GM12878 (cell line): ENCODE data around the gene ASS1. TPM values are rescaled to one million over a fixed set of nuclear protein-coding genes. Genes with fewer than 3 reads are reported as not detected.

Experiments used
- ATAC-seq: fragments of 200-7000 bp; cut with Tn5 transposase; 3 replicates; pipeline ENCODE4 v1.9.1; 2020; ENCODE audit warnings: mild to moderate bottlenecking, moderate library complexity
- BruUV-seq: library from RNA; stranded (reverse); fragments of 400-500 nt; replicated peaks from 2 replicates; lab custom pipeline; 2021; lab: Mats Ljungman, UMichigan
- CTCF ChIA-PET: fragments of 300-600 bp; sonication (Branson Sonifier 250); formaldehyde crosslinking; extraction: SDS; loops from one replicate; lab custom pipeline; 2021; ENCODE audit warnings: inconsistent platforms; lab: Yijun Ruan, JAX
- POLR2A ChIA-PET: fragments of 350-600 bp; formaldehyde crosslinking; extraction: SDS; loops from one replicate; lab custom pipeline; 2021; ENCODE audit warnings: inconsistent platforms; lab: Charles Lee
- RAD21 ChIA-PET: fragments of 300-600 bp; sonication (Branson Sonifier 250); formaldehyde crosslinking; loops from one replicate; lab custom pipeline; 2023; ENCODE audit warnings: antibody characterized with exemption; ENCODE audit not compliant: unreplicated experiment; lab: Charles Lee
- SMC1A ChIA-PET: fragments of 300-600 bp; sonication (Branson Sonifier 250); formaldehyde crosslinking; loops from one replicate; lab custom pipeline; 2023; ENCODE audit not compliant: unreplicated experiment, uncharacterized antibody; lab: Charles Lee
- DNase-seq: peaks from one replicate; pipeline ENCODE4 v3.0.0-alpha.2; 2011; ENCODE audit warnings: low read depth, low spot score
- FAIRE-seq: peaks from 3 replicates; lab custom pipeline; 2011; peaks lifted over from hg19 to GRCh38; lab: Jason Lieb, UNC
- H2AFZ ChIP-seq: 2 replicates; pipeline ENCODE4 v1.6.0; 2011; ENCODE audit warnings: low read depth, low read length, control low read depth; ENCODE audit not compliant: control insufficient read depth
- H3K27ac ChIP-seq: 2 replicates; pipeline ENCODE4 v1.5.1; 2011; ENCODE audit warnings: control low read depth; ENCODE audit not compliant: control insufficient read depth, insufficient read depth
- H3K27me3 ChIP-seq, 2 experiments: replicated peaks in 1 of 2; 2 replicates each; pipeline versions ENCODE4 v1.6.0 to v1.6.1; 2011; ENCODE audit warnings: low read length in 1 of 2; ENCODE audit not compliant: control insufficient read depth in 2 of 2, insufficient read depth in 2 of 2
- H3K36me3 ChIP-seq, 2 experiments: 2 replicates each; pipeline ENCODE4 v1.5.1; 2011; ENCODE audit warnings: low read length in 1 of 2; ENCODE audit not compliant: control insufficient read depth in 2 of 2, insufficient read depth in 2 of 2
- H3K4me1 ChIP-seq: 2 replicates; pipeline ENCODE4 v1.6.1; 2011; ENCODE audit warnings: mild to moderate bottlenecking, low read length, moderate library complexity, mixed read lengths; ENCODE audit not compliant: control insufficient read depth, insufficient read depth
- H3K4me2 ChIP-seq: 2 replicates; pipeline ENCODE4 v1.6.0; 2011; ENCODE audit warnings: control low read depth; ENCODE audit not compliant: control insufficient read depth, insufficient read depth
- H3K4me3 ChIP-seq: fragments of 200-600 bp; sonication (generic); 2 replicates; pipeline ENCODE4 v1.5.1; 2016
- H3K79me2 ChIP-seq: 2 replicates; pipeline ENCODE4 v1.6.0; 2011; ENCODE audit warnings: low read length; ENCODE audit not compliant: control insufficient read depth, insufficient read depth
- H3K9ac ChIP-seq: 2 replicates; pipeline ENCODE4 v1.8.0; 2011; ENCODE audit warnings: low read length, control low read depth, mixed read lengths; ENCODE audit not compliant: control insufficient read depth, insufficient read depth
- H3K9me3 ChIP-seq: replicated peaks from 3 replicates; pipeline ENCODE4 v1.5.1; 2011; ENCODE audit warnings: mild to moderate bottlenecking, low read length; ENCODE audit not compliant: control insufficient read depth, insufficient read depth
- H4K20me1 ChIP-seq: 2 replicates; pipeline ENCODE4 v1.6.0; 2011; ENCODE audit not compliant: control insufficient read depth, insufficient read depth
- BCLAF1 ChIP-seq: fragments of 450-650 bp; IDR thresholded peaks from 2 replicates; pipeline ENCODE4 v1.6.1; 2017; ENCODE audit warnings: antibody characterized with exemption, mild to moderate bottlenecking, moderate library complexity
- BMI1 ChIP-seq: fragments of 450-650 bp; IDR thresholded peaks from 2 replicates; pipeline ENCODE4 v1.6.1; 2016; ENCODE audit warnings: mild to moderate bottlenecking, moderate library complexity, borderline replicate concordance
- EZH2 ChIP-seq: IDR thresholded peaks from 2 replicates; pipeline ENCODE4 v1.6.1; 2012; ENCODE audit warnings: low read depth, mild to moderate bottlenecking, control low read depth, inconsistent platforms, low read length, borderline replicate concordance; ENCODE audit not compliant: control insufficient read depth
- GABPA ChIP-seq: IDR thresholded peaks from 2 replicates; pipeline ENCODE4 v1.6.1; 2014; ENCODE audit warnings: antibody characterized with exemption, low read depth, mild to moderate bottlenecking, inconsistent platforms
- IKZF1 ChIP-seq: fragments of 450-650 bp; conservative IDR thresholded peaks from 2 replicates; pipeline ENCODE4 v1.6.1; 2017; ENCODE audit warnings: antibody characterized with exemption, mild to moderate bottlenecking
- KDM1A ChIP-seq: fragments of 200-600 bp; sonication (generic); IDR thresholded peaks from 2 replicates; pipeline ENCODE4 v1.6.1; 2016; ENCODE audit warnings: borderline replicate concordance
- MEF2A ChIP-seq: IDR thresholded peaks from 2 replicates; pipeline ENCODE4 v1.6.1; 2011; ENCODE audit warnings: low read depth, mild to moderate bottlenecking, low read length, moderate library complexity; ENCODE audit not compliant: insufficient read depth
- NRF1 ChIP-seq: conservative IDR thresholded peaks from 2 replicates; pipeline ENCODE4 v1.6.1; 2011; ENCODE audit warnings: mild to moderate bottlenecking, low read depth, low read length, improper control_type of control experiment
- POLR2A ChIP-seq: IDR thresholded peaks from 2 replicates; pipeline ENCODE4 v1.6.1; 2011; ENCODE audit warnings: low read depth, mild to moderate bottlenecking, low read length
- RB1 ChIP-seq: fragments of 450-650 bp; formaldehyde crosslinking; IDR thresholded peaks from 2 replicates; pipeline ENCODE4 v1.6.1; 2017; ENCODE audit warnings: mild to moderate bottlenecking, borderline replicate concordance
- SREBF2 ChIP-seq: IDR thresholded peaks from 2 replicates; pipeline ENCODE4 v1.6.1; 2012; ENCODE audit warnings: mild to moderate bottlenecking, low read length
- SRF ChIP-seq, 2 experiments: IDR thresholded peaks; 2 replicates each; pipeline ENCODE4 v1.6.1; 2011; ENCODE audit warnings: low read depth in 2 of 2, low read length in 2 of 2, mild to moderate bottlenecking in 1 of 2, moderate library complexity in 1 of 2
- TAF1 ChIP-seq: IDR thresholded peaks from 2 replicates; pipeline ENCODE4 v1.6.1; 2011; ENCODE audit warnings: mild to moderate bottlenecking, low read depth, low read length, borderline replicate concordance
- TCF12 ChIP-seq: IDR thresholded peaks from 2 replicates; pipeline ENCODE4 v1.6.1; 2011; ENCODE audit warnings: low read depth, mild to moderate bottlenecking, low read length
- ZNF384 ChIP-seq: IDR thresholded peaks from 2 replicates; pipeline ENCODE4 v1.6.1; 2012; ENCODE audit warnings: low read depth, mild to moderate bottlenecking, low read length, improper control_type of control experiment, borderline replicate concordance
- ZNF687 ChIP-seq: fragments of 450-650 bp; IDR thresholded peaks from 2 replicates; pipeline ENCODE4 v1.6.1; 2017; ENCODE audit warnings: mild to moderate bottlenecking, moderate library complexity
- ZZZ3 ChIP-seq: IDR thresholded peaks from 2 replicates; pipeline ENCODE4 v1.6.1; 2011; ENCODE audit warnings: low read depth; ENCODE audit not compliant: control insufficient read depth, insufficient read length
- WGBS: methylation state at CpG from one replicate; pipeline ENCODE4 v1.1.6; 2016; ENCODE audit warnings: low lambda C conversion rate; ENCODE audit not compliant: insufficient replicate concordance, insufficient coverage; ENCODE audit errors: missing lambda C conversion rate; 5-methylcytosine and 5-hydroxymethylcytosine counted together
- in situ Hi-C: fragments of 300-500 bp; cut with MboI; formaldehyde crosslinking; loops from 9 replicates; pipeline ENCODE4 v1.14.3; 2018; ENCODE audit warnings: mixed read lengths
- intact Hi-C: fragments of 100-400 bp; cut with micrococcal nuclease; formaldehyde crosslinking; loops from one replicate; pipeline ENCODE4 v1.14.2; 2022; ENCODE audit not compliant: unreplicated experiment
- polyA plus RNA-seq, 11 experiments: library from polyadenylated mRNA; depleted of rRNA in 4 of 11; unstranded in 6 of 11; stranded (reverse) in 5 of 11; fragments of >200 nt; fragmentation: Nextera tagmentation in 4 of 11; fragmentation: Illumina TruSeq in 1 of 11; extraction: Ambion mirVana in 4 of 11; extraction: Trizol in 1 of 11; gene quantifications; 1 replicate in 1 of 11; 2 replicates in 10 of 11; pipeline versions ENCODE4 v1.2.1 to v1.2.3, GENCODE V29; 2011 to 2016; ENCODE audit warnings: inconsistent platforms in 2 of 11, missing spikeins in 2 of 11, low read depth in 1 of 11
- total RNA-seq, 4 experiments: library from RNA; depleted of rRNA in 3 of 4; stranded (reverse); fragments of >200 nt in 3 of 4; fragmentation: Illumina TruSeq in 1 of 4; extraction: Trizol in 1 of 4; gene quantifications; 2 replicates each; pipeline versions ENCODE4 v1.2.1 to v1.2.3, GENCODE V29; 2013 to 2021

ASS1 gene
- total and polyA plus RNA-seq, 10 of the 15 experiments (the other 5 are each of a cell fraction or from before 2014, with no cell fraction given): 0.10 to 6.1 (median 0.28) TPM; not detected in 3

- H3K27me3 ChIP-seq: peaks cover 4 to 8% of the 10 kb centered on the region in 2 experiments
- H3K9me3 ChIP-seq: no peaks in the 10 kb centered on the region
- H3K9ac ChIP-seq: no peak overlapping the region
- CTCF ChIA-PET: no interaction called here
- H3K27ac ChIP-seq: no peak overlapping the region
- SMC1A ChIA-PET: no interaction called here
- no peaks in the 10 kb centered on the region for H3K4me1 ChIP-seq
- POLR2A ChIA-PET: no interaction called here
- FAIRE-seq: no peak
- TF ChIP-seq EZH2 (no peak), ZNF384 (no peak), KDM1A (no peak), POLR2A (no peak), RB1 (no peak), MEF2A (no peak), BCLAF1 (no peak), GABPA (no peak), BMI1 (no peak), ZNF687 (no peak), TCF12 (no peak), IKZF1 (no peak), SREBF2 (no peak), NRF1 (no peak), TAF1 (no peak), ZZZ3 (no peak), SRF (IDR thresholded peaks at IDR 0.05; ENCODE audit: low read depth in 2 of 2, low read length in 2 of 2) (no peak)
- H3K36me3 ChIP-seq: no peaks in the 10 kb centered on the region
- BruUV-seq: no TSS peak
- H4K20me1 ChIP-seq: no peaks in the 10 kb centered on the region
- H3K4me3 ChIP-seq: no peak overlapping the region
- WGBS: 23% methylated on average over 11 of the region's 11 CpGs
- intact Hi-C loops (no loop called here), in situ Hi-C loops (no loop called here)
- RAD21 ChIA-PET: no interaction called here
- no peak overlapping the region for H3K4me2 ChIP-seq
- ATAC-seq: no peak
- H2AFZ ChIP-seq: no peak overlapping the region
- DNase-seq: no peak
- no peaks in the 10 kb centered on the region for H3K79me2 ChIP-seq
These were observed 94.9 kb downstream of the ASS1 start for GRCh38 chr9:130539420-130540223.
